ENCODE results near the gene MPZ.
"Not testable (repeated sequence)": the region's sequence is repeated elsewhere in the genome, so short reads cannot be mapped to it uniquely, and the experiment has no call there.

MPZ gene

GRCh38 chr1:161299347-161299746 lies 10.4 kb downstream of the MPZ start:
- DNase-seq = no peak

DNA sequence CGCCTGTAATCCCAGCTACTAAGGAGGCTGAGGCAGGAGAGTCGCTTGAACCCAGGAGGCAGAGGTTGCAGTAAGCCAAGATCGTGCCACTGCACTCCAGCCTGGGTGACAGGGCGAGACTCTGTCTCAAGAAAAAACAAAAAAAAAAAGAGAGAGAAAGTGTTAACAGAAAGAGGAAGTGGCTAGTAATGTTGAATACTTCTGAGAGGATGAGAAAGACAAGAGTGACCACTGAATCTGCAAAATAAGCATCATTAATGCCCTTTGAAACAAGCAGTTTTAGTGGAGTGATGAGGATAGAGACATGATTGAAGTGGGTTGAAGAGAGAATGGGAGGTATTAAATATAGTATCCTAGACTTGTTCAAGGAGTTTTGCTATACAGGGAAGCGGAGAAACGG lies 11.7 kb downstream of the MPZ start:
- peak; percentile 73 for DNase-seq

- DNase-seq = no peak
These were observed 12.4 kb downstream of the MPZ start for GRCh38 chr1:161297415-161297814.

GRCh38 chr1:161290779-161291178 lies 19.0 kb downstream of the MPZ start:
- DNase-seq = no peak

DNA sequence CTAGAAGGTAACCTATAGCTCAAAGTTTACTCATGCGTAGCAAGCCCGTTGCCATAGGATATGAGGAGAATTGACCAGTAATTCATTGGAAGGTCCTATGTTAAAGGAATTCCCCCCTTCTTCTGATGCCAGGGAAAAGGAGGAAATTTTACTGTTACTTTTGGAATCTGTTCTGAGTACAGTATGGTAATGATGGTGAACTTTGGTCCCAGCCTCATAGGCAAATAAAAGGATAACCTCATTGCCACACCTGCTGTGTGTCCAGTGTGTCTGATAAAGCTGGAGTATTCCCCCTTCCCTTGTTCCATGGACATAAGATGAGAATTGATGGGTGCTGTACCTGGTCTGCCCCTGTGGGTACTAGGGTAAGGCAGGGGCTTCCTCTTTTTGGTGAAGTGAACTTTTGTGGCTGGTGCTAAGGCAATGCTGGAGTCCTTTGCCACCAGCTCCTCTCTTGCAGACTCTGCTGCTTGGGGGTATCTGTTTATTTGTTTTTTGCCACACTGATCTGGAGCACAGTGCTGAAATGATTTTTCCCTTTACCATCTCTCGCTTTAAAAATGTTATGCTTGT lies 22.2 kb downstream of the MPZ start:
- DNase-seq = no peak

- no peak for DNase-seq
These were observed 24.2 kb downstream of the MPZ start for GRCh38 chr1:161285521-161285920.

DNA sequence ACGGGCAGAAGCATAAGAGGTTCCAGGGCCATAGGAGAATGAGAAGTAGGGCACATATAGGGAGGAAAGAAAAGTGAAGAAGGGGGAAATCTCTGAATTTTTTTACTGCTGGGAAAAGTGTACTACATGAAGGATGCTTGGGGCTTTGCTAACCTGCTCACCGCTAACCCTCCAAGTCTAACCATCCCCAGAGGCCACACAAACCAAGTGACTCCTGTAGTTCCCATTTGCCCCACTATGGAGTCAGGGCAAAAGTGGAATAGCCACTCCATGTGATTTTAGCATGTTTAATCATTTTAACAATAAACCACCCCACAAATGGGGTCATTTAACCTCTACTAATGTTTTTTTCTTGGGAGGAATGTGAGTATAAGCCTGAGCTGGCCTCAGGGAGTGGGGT lies 24.7 kb downstream of the MPZ start:
- no peak for DNase-seq

DNA sequence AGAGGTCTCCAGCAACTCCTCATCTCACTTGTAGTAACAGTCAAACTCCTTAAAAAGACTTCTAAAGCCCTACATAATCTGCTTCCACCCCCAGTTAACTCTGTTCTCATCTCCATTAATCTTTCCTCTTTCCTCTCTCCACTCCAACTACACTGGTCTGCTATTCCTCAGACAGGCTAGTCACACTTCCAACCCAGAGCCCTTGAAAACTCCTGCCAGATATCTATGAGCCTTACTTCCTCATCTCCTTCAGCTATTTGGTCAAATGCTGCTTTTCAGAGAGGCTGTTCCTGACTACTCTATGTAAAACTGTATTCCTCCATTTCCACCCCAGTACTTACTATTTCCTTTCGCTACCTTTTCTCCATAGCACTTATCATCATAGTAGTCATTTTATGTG lies 26.8 kb downstream of the MPZ start:
- DNase-seq = peak; percentile 22

DNA sequence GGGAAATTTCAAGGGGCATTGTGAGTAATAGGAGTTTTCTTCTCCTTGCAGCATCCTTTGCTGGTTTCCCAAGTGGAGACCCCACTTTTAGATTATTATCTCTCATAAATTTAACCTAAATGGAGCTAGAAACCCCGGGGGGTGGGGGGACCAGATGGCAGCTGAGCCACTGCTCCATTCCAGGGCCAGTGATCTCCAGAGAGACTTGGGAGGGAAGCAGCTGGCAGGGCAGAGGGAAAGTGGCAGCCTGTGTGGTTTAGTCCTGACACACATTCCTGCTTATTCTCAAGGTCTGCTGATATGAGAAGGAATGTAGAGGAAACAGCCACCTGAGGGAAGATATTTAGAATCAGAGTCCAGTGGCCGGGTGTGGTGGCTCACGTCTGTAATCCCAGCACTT lies 34.9 kb downstream of the MPZ start:
- no peak for DNase-seq

DNA sequence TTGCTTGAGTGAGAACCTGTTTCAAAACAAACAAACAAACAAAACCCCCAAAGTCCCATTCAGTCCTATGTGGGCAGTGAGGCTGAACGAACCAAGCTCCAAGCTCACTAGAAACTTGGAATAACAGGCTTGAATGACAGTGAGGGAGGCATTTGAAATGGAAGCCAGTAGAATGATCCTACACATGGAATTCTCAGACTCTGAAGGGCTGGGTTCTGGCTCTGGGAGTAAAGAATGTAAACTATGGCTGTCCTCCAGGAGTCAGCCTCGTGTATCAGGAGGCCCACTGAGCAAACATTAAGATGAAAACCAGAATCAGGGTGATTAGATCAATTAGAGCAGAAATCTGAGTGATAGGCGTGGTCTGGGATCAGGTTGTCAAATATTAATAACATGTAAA lies 36.4 kb downstream of the MPZ start:
- no peak for DNase-seq

DNA sequence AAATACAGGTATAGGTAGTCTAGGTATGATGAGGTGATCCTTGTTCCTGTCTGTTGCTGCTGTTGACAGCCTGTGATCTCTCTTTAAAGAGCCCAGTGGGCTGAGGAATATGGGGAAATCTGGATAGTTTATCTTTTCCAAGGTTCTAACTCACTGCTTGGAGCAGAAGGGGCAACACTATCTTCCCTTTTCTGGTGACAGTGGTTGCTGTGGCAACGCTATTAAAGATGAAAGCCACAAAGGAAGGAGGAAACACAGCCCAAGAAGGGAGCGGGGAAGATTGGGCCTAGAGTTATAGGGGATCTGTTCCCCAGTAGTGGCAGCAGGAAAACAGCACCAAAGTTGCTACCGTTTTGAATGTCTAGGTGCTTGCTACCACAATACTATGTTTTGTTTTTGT lies 42.4 kb downstream of the MPZ start:
- DNase-seq = peak; percentile 34

GRCh38 chr1:161266836-161267235 lies 42.9 kb downstream of the MPZ start:
- DNase-seq = no peak

DNA sequence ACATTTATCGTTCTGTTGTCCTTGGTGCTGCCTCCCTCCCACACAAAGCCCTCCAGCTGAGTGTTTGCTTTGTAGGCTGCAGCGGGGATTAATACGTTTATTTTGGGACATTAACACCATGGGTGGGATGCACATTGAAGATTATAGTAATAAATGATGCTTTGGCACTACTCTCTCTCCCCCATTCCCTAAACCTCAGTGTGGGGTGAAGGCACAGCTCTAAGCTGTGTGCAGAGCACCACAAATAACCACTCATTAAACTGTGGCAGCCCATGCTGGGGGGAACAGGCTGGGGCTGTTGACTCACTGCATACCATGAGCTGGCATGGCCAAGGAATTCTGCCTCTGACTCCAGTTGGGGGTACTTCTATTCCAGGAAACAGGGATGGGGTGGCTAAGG lies 43.6 kb downstream of the MPZ start:
- DNase-seq = no peak

DNA sequence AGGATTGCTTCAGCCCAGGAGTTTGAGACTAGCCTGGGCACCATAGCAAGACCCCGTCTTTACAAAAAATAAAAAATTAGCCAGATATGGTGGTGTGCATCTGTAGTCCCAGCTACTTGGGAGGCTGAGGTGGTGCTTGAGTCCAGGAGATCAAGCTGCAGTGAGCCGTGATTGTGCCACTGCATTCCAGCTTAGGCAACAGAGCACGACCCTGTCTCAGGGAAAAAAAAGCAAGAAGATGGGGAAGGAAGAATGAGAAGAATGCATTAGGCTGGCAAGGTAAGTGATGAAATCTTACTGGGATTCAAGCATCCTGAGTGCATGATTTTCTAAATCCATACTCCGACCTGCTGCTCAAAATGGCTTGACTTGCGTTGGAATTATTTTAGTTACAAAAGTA lies 44.5 kb downstream of the MPZ start:
- no peak for DNase-seq

DNA sequence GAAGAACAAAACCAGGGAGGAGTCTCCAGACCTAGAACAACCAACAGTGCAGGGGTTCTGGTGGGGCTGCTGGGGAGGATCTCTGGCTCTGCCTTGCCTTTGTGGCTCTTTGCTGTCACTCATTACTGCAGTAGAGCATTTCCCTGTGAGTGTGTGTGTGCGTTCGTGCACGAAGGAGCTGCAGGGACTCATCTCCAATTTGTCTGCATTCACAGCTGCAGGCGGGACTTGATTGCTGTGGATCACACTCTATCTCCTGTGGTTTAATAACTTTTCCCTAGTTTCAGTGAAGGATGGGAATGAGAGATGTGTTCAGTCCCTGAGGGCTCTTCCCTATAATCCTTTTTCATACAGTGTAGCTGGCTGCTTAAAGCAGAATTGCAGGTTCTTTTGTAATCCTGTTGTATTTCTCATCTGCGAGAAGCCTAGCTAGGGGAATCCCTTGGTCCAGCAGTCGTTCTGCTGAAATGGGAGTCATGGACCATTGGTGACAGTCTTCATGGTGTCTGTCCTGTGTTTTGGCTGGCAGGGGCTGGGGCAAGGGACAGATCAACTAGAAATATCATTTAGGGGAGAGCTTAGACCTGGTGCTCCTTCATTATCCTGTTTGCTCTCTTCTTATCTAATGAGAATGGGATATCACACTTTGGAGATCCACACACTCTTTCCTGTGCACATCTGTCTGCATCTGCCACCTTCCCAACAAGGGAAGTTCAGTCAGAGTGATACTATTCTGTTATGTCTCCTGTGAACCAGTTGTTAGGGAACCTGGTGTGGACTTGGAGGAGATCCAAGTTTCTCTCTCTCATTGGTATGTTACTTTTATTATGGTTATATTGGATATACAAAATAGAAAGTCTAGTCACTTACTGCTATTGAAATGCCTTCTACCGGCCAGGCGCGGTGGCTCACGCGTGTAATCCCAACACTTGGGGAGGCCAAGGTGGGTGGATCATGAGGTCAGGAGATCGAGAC lies 48.2 kb downstream of the MPZ start:
- DNase-seq = peak; percentile 13

- DNase-seq = no peak
These were observed 49.1 kb downstream of the MPZ start for GRCh38 chr1:161260376-161261260.

DNA sequence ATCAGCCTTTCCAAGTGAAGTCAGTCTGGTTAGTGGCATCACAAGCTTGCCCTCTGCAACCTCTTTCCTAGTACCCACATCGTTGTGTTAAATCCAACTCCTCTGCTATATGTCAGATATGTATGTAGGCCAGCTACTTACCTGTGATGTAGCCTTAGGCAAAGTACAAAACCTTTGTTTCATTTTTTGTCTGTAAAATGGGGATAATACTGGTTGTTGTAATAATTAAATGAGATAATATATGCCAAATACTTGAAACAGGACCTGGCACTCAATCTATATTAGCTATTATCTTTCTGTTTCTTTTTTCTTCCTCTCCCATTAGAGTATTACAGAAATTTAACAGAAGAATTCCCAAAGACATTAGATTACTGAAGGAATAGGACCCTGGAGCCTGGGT lies 50.0 kb downstream of the MPZ start:
- DNase-seq = no peak

DNA sequence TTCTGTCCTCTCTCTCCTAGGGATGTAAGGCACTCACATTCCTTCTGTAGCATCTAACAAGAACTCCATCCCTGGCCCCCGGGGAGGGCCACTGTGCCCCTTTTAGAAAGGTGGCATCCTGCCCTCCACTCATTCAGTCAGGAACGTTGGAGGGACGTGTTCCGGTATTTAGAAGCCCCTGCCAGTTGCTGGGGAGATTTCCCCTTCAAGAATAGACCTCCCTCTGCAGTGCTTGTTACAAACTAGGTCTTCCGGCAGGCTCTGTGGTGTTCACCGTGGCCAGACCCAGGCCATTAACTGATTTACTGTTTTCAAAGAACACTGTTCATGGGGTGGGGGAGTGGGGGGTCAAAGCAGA lies 50.4 kb downstream of the MPZ start:
- no peak for DNase-seq

DNA sequence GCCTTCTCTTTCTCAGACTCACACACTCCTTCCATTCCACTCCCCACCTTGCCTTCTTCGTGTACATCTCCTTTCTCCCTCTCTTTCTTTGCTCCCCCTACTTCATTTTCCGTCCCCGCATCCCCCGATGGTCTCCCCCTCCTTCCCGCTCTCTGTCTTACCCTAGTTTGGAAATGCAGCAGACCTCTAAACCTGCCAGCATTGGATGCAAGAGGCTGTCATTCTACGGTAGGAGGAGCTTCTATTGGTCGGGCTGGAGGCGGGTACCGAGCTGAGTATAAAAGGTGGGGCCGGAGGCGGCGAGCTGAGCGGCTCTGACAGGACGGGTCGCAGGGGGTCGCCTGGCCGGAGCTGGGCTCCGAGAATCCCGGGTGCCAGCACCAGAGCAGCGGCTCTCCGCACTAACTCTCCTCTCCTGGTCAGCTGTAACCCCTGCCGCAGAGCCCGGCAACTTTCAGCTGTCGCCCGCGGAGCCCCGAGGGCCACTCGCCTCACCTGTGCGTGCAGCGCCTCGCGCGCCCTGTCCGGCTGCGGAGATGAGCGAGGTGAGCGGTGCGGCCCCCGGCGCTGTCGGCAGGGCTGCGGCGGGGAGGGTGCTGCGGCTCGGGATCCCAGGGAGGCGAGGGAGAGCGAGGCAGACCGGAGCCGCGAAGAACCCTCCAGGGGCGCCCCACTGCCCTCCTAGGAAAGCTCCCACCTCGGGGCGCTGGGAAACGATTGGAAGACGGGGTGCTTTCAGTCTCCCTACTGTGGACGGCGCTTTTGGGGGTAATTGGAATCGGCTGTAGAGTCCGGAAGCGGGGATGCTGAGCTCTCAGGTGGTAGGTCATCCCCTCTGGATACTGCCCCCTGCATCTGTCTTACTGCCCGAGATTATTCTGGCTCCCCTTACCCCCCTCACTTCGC lies 51.1 kb downstream of the MPZ start, which contains the start of gene PCP4L1:
TSS of gene PCP4L1 (plus strand) at position 307 of the 906 bp plus-strand sequence. CDS start at position 537, 230 bp downstream.
- peak; percentile 43 for DNase-seq

DNA sequence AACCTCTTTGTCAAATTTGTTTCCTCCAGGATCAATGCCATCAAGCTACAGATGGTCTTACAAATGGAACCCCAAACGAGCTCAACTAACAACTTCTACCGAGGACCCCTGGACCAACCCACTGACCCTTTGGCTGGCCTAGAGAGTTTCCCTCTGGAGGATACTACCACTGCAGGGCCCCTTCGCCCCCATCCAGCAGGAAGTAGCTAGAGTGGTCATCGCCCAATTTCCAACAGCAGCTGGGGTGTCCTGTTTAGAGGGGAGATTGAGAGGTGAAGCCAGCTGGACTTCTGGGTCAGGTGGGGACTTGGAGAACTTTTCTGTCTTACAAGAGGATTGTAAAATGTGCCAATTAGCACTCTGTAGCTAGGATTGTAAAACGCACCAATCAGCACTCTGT lies 52.7 kb downstream of the MPZ start:
- DNase-seq = not testable (repeated sequence)

DNA sequence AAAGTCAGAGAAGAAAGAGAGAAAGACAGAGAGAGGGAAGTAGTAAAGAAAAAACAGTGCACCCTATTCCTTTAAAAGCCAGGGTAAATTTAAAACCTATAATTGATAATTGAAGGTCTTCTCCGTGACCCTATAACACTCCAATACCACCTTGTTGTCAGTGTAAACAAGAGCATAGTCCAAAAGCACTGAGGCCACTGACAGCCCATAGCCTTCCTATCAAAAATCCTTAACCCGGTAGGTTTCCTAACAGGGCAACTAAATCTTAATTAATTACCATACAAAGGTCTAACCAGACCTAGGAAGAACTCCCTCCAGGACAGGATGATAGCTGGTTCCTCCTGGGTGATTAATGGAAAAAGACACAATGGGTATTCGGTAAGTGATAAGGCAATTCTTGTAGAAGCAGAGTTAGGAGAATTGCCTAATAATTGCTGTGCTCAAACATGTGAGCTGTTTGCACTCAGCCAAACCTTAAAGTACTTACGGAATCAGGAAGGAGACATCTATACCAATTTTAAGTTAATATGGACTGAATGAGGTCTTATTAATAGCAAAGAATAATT lies 53.7 kb downstream of the MPZ start:
- not testable (repeated sequence) for DNase-seq

DNA sequence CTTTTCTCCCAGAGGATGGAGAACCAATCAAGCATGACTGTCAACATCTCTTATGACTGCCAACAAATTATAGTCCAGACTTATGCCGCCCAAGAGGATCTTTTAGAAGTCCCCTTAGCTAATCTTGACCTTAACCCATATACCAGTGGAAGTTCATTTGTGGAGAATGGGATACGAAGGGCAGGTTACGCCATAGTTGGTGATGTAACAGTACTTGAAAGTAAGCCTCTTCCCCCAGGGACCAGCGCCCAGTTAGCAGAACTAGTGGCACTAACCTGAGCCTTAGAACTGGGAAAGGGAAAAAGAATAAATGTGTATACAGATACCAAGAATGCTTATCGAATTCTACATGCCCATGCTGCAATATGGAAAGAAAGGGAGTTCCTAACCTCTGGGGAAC lies 54.5 kb downstream of the MPZ start:
- not testable (repeated sequence) for DNase-seq

Measured in suppressor macrophage treated with lipopolysaccharide for 4 hours (primary cell).